Measurements from ENCODE around the gene F2RL3.
"Not testable (repeated sequence)": the region's sequence is repeated elsewhere in the genome, so short reads cannot be mapped to it uniquely, and the experiment has no call there.

Gene F2RL3

DNA sequence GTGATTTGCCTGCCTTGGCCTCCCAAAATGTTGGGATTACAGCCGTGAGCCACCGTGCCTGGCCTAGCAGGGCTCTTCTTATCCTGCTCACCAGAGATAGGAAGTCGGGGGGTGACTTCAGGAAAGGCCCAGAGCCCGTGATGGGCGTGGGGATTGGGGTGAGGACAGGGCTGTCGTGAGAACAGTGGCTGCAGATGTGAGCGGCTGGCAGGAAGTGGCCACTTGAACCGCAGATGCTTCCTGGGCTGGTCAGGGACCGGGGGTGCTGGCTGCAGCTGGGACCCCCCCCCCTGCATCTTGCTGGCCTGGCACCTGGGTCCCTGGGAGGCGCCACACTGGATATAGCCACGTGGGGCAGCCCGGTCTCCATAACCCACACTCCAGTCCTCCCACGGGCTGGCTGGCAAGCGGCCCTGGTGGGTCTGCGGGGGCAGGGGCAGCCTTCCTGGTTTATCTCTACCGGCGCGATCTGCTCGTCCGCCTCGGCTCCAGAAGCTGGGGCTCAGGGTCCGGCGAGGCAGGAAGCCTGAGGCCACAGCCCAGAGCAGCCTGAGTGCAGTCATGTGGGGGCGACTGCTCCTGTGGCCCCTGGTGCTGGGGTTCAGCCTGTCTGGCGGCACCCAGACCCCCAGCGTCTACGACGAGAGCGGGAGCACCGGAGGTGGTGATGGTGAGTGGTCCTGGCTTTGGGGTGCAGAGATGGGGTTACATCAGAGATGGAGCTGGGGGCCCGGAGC, at the start of gene F2RL3:
F2RL3 (plus strand) TSS at position 371 of the 737 bp plus-strand sequence; CDS start at position 562, 191 bp downstream.
- DNase-seq (ENCODE audit: low spot score): no peak

DNA sequence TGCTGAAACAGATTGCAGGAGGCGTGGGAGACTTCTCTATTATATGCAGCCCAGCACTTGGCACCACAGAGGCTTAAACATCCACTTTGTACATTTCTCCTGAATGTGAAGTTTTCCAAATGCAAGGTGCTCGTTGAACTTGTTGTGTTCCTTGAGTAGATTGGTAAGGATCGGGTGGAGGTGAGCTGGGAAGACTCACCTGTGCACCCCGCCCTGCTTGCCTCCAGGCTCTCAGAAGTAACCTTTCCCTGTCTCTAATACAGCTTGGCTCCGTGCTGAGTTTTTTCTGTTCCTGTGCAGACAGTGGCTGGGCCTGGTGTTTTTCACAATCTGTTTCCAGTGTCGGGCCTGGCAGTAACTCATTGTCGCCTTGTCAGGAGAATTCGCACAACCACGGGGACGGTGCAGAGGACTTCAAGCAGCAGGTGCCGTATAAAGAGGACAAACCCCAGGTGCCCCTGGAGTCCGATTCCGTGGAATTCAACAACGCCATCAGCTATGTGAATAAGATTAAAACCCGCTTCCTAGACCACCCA, 47.3 kb upstream of the F2RL3 start:
- DNase-seq (ENCODE audit: low spot score): no peak

DNA sequence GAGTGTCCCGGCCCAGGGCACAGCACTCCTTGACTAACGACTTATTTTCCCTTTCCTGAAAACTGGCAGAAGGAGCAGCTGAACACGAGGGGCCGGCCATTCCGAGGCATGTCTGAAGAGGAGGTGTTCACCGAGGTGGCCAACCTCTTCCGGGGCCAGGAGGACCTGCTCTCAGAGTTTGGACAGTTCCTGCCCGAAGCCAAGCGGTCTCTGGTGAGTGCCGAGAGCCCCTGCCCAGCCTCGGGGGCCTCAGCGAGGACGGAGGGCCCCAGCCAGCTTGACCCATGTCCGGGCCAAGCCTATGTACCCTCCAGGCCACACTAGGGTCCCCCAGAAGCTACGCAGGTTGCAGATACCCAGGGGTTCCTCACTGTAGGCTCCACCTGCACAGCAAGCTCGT, 41.9 kb upstream of the F2RL3 start:
- DNase-seq (ENCODE audit: low spot score): no peak

DNA sequence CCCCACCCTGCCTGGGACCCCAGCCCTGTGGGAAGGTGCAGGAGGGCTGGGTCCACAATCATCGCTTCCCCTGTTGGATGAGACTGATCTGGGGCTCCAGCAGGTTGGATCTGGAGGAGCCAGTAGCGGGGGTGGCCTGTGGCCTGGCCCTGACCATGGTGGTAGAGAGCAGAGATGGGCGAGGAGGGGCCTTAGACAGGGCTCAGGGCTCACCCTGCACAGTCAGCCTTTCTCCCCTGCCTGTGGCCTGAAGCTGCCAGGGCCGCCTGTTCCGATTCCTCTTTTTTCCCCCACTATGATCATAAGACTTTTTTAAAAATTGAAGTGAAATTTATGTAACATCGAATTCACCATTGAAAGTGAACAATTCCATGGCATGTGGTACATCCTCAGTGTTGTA, 41.4 kb upstream of the F2RL3 start:
- no peak for DNase-seq (ENCODE audit: low spot score)

DNA sequence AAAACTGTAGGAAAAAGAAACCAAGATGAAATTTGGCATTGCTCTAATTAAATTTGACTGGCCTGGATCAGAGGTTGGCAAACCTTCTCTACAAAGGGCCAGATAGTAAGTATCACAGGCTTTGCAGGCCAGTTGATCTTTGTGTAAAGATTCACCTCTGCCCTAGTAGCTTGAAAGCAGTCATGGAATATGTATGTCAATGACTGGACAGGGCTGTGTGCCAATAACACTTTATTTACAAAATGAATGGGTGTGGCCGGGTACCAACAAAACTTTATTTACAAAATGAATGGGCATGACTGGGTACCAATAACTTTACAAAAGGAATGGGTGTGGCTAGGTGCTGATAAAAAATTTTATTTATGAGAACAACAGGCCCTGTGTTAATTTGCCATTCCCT, 39.6 kb upstream of the F2RL3 start:
- DNase-seq (ENCODE audit: low spot score): no peak

DNA sequence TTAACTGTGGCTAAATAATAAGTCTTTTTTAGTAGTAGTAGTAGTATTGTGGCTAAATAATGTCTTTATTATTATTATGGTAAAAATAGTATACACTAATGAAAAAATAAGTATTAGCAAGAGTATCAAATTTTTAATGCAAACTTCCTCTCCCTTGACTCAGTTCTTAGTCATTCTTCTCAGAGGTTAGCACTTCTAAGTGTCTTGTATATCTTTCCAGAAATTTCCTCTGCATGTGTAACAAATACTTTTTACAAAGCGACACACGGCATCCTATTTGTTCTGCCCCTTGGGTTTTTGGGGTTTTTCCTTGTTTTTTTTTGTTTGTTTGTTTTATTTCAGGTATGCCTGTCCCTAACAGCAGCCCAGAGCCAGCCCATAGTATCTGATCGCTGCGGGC, 38.7 kb upstream of the F2RL3 start:
- no peak for DNase-seq (ENCODE audit: low spot score)

DNA sequence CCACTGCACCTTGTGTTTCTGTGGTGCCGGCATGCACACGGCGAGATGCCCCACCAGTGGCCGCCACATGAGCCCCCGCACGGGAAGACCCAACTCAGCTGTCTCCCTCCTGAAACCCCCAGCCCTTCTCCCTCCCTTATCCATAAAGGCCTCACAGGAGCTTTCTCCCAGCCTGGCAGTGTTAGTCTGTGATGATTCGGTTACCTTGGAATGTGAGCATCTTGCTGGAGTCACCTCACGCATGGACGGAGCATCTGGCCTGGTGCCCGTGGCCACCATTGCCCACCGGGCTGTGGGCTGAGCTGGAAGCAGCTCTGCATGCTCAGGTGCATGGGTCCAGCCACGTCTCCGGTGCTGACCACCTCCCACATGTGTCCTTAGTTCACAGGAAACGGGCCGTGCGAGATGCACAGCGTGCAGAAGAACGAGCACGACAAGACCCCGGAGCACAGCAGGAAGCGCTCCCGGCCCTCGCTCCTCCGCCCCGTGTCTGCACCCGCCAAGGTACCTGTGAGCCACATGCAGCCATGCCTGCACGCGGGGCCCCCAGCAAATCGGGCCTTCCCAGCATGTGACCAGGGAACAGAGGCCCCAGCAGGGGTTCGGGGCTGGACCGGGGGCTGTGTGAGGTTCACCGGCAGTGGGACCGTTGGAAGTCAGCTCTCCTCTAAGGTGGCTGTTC, 37.6 kb upstream of the F2RL3 start:
- DNase-seq (ENCODE audit: low spot score): no peak

DNA sequence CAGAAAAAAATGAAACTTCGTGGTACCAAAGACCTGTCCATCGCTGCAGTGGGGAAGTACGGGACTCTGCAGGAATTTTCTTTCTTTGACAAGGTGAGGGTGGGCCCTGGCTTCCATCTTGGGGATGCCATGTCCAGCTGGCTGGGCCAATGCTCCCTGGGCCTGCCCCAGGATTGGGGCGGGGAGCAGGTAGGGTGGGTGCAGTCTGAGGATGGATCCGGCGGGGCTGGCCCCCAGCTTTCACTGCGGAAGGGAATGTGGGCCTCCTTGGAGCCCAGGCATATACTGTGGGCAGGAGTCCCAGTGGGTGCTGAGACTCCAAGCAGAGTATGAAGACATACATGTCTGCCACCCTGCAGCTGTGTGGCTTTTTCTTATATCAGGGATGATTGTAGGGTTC, 35.7 kb upstream of the F2RL3 start:
- no peak for DNase-seq (ENCODE audit: low spot score)

DNA sequence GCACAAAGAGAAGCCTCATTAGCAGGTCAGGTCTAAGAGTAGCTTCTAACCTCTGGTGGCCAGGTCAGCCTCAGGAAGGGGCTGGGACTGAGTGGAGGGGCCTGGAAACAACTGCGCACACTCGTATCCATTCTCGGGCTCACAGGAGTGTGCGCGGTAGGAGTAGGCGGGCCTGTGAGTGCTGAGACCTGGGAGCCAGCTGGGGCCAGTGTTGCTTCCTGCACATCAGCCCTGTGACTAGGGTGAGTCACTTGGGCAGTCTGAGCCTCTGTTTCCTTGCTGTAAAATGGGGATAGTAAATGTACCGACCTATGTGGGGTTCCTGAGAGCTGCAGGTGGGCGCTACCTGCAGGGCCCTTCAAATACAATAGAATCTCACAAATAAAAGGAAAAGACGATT, 32.7 kb upstream of the F2RL3 start:
- no peak for DNase-seq (ENCODE audit: low spot score)

DNA sequence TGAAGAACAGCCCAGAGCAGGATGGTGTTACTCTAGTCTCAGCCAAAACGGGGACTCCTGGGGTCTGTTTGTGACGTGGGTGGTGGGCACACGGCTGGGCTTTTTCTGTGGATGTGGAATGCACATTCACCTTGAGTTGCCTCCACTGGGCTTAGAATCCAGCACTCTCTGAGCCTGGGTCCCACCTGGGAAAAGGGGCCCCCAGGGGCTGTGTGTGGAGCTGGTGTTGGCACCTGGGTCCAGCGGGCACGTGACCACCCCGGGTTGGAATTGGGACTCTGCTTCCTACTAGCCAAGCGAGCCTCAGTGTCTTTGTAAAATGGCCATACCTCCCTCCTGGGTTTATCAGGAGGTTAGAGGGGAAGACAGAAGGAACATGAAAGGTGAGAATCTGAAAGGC, 29.2 kb upstream of the F2RL3 start:
- no peak for DNase-seq (ENCODE audit: low spot score)

DNA sequence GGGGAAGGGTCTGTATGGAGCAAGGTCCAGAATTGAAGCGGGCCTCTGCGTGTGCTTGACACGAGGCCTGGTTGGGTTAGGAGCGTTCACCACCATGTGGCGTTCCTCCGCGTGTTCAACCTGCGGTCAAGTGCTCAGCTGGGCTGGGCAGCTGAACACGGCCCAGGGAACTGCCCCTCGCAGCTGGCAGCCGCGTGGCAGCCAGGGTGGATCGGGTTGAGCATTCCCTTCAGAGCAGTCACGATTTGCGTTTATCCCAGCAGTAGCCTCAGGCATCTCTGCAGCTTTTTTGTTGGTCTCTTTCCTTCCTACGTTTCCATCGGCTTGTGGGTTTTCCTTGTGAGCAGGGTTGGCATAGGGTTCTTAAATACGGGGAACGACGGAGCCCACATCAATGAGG, 28.7 kb upstream of the F2RL3 start:
- DNase-seq (ENCODE audit: low spot score): no peak

DNA sequence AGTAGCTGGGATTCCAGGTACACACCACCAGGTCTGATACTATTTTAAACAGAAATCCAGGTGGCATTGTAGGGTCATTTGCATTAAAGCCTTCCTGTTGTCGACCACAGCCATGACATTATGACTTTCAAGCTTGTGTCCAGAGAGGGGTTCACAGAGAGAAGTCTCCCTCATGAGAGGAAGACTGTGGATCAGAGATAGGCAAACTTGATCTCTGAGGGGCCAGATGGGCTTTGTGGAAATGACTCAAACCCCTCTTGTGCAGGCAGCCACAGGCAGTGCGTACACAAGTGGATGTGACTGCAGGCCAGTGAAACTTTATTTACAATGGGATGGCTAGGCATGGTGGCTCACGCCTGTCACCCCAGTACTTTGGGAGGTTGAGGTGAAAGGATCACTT, 27.8 kb upstream of the F2RL3 start:
- DNase-seq (ENCODE audit: low spot score): no peak

DNA sequence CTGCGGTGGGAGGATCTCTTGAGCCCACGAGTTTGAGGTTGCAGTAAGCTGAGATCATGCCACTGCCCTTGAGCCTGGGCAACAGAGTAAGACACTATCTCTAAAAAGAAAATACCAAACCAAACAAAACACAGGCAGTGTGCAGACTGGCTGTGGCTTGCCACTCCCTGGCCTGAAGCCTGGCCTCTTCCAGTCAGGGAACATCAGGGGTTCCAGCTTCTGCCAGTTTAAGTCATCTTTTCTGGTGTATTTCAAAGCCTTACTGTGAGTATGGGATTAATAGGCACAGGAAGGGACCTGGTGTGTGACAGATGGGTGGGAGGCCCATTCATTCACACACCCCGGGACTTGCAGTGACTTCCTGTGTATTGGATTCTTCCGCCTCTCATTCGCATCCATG, 27.0 kb upstream of the F2RL3 start:
- DNase-seq (ENCODE audit: low spot score): no peak

DNA sequence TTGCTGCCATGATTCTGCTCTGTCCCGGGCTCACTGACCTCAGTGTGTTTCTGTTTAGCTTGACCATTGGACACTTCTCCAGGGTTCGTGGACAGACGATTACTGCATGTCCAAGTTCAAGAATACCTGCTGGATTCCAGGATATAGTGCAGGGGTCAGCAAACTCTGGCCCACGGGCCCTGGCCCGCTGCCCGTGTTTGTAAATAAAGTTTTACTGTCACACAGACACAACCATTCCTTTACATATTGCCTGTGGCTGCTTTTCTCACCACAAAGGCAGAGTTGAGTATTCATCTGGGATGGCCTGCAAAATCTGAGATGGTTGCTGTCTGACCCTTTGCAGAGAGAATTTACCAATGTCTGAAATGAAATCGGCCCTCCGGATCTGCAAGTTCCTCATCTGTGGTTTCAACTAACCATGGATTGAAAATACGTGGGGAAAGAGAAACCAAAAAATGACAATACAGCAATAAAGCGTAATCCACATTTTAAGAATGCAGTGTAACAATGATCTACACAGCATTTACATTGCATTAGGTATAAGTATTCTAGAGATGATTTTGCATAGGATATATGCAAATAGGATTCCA, 25.9 kb upstream of the F2RL3 start:
- DNase-seq (ENCODE audit: low spot score): no peak

DNA sequence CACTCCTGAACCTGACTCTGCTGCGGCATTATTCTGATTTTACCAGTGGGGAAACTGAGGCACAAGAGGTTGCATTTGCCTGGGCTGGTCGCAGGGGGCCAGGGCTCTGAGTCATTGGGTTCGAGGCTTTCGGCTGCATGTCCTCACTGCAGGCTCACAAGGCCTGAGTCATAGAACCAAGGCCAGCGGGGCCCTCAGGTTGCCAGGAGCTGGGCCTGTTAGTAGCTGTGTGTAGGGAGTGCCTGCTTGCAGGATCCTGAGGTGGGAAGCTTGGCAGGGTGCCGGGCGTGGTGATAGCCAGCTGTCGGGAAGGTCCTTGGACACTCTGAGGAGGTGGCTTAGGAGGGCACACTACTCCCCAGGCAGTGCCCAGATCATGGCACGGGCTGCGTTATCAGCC, 21.6 kb upstream of the F2RL3 start:
- DNase-seq (ENCODE audit: low spot score): no peak

DNA sequence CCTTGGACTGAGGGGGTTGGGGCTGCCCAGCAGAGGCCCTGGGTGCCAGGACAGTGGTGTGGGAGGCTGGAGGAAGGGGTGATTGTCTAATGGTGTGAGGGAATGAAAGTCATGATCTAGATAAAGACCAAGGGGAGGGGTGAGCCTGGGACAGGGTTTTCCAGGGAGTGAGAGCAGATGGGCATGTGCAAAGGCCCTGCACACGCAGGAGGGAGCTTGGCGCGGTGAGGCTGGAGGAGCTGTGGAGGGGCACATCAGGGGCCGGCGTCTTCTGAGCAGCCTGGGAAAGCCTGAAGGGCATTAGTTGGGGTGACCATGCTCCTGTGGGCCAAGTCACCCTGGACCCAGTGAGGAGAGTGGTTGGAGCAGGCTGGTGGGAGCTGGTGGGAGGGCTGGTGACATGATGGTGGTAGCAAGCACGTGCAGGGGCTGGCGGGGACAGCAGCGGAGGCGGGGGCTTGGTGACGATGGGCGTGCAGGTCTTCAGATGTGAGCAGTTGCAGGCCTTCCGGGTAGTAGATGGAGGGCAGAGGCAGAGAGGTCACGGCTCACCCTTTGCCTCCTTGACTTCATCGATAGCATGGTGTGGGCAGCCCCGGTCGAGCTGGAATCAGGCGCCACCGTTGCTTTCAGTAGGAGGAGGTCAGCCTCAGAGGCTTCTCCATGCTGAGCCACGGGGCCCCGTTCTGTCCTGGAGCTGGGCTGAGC, 20.2 kb upstream of the F2RL3 start:
- no peak for DNase-seq (ENCODE audit: low spot score)

DNA sequence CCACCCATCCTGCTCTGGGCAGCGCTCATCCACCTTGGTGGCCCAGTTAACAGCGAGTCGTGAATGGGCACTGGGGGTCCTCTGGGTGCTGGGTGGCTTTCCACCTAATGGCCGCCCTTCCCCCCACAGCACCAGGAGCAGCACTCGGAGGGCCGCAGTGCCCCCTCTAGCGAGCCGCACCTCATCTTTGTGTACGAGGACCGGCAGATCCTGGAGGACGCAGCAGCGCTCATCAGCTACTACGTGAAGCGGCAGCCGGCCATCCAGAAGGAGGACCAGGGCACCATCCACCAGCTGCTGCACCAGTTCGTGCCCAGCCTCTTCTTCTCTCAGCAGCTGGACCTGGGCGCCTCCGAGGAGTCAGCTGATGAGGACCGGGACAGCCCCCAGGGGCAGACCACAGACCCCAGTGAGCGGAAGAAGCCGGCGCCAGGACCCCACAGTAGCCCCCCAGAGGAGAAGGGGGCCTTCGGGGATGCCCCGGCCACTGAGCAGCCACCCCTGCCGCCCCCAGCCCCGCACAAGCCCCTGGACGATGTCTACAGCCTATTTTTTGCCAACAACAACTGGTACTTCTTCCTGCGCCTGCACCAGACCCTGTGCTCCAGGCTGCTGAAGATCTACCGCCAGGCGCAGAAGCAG, 19.3 kb upstream of the F2RL3 start:
- DNase-seq (ENCODE audit: low spot score): no peak

DNA sequence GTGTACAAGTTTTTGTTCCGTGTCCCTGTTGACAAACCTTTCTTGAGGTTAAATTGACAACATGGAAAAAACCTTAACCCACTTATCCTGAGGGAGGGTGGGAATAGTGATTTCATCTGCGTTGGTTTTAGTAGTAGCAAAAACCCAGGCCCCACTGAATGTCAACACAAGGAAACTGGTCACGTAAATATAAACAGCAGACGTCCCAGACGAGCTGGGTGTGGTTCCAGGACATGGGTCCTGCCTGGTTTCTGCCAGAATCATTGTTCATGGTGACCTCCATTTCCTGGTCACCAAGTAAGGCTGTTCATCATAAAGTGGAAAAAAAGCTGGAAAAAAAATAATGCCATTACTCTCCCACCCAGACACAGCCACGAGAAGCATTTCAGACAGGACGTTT, 16.9 kb upstream of the F2RL3 start:
- no peak for DNase-seq (ENCODE audit: low spot score)

DNA sequence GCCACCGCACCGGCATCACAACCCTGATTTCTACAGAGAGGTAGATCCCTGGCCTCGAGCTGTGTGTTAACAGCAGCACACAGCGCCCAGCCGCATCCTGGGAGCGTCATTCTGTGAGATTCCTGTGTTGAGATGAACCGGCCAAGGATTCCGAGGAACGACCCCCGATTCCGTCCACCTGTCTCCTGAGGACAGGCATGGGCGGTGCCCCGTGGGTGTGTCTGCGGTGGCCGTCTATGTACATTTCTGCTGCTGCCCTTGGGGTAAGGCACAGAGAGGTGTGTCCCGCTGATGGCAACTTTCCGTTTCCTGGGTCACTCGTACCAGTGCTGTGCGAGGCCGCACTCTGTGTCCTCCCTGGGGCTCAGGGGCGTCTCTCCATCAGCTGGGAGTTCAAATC, 16.1 kb upstream of the F2RL3 start:
- no peak for DNase-seq (ENCODE audit: low spot score)

DNA sequence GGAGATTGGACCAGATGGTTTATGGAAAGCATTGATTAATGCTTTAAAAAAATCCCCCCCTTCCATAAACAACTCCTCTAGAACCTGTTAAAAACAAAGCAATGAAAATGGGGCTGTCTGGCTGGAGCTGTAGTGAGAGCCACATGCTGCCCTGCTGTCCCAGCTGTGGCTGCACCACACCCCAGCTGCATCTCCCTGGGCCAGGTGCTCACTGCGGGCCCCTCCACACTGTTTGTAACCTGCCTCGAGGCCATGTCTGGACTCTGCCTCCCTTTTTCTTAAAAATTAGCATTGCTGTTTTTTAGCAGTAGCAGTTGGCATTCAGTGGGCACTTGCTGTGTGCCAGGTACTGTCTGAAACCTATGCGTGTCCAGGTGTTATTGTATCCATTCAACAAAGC, 15.2 kb upstream of the F2RL3 start:
- no peak for DNase-seq (ENCODE audit: low spot score)

DNA sequence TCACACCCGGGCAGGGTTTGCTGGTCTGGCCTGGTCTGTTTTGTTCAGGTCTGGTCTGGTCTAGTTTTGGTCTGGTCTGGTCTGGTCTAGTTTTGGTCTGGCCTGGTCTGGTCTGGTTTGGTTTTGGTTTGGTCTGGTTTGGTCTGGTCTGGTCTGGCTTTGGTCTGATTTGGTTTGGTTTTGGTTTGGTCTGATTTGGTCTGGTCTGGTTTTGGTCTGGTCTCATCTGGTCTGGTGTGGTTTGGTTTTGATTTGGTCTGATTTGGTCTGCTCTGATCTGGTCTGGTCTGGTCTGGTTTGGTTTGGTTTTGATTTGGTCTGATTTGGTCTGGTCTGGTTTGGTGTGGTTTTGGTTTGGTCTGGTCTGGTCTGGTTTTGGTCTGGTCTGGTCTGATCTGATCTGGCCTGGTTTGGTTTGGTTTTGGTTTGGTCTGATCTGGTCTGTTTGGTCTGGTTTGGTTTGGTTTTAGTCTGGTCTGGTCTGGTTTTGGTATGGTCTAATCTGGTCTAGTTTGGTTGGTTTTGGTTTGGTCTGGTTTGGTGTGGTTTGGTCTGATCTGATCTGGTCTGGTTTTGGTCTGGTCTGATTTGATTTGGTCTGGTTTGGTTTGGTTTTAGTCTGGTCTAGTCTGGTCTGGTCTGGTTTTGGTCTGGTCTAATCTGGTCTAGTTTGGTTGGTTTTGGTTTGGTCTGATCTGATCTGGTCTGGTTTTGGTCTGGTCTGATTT, 14.4 kb upstream of the F2RL3 start:
- DNase-seq (ENCODE audit: low spot score): no peak

DNA sequence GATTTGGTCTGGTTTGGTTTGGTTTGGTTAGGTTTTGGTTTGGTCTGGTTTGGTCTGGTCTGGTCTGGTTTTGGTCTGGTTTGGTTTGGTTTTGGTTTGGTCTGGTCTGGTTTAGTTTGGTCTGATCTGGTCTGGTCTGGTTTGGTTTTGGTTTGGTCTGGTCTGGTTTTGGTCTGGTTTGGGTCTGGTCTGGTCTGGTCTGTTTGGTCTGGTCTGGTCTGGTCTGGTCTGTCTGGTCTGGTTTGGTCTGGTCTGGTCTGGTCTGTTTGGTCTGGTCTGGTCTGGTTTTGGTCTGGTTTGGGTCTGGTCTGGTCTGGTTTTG, 13.9 kb upstream of the F2RL3 start:
- not testable (repeated sequence) for DNase-seq (ENCODE audit: low spot score)

All from COLO829 (cell line).